Panc1 (cell line): ENCODE results near the gene RNF175. TPM values are rescaled to one million over a fixed set of nuclear protein-coding genes. Genes with fewer than 3 reads are reported as not detected.

Source experiments
- ATAC-seq: fragments of 200-7000 bp; cut with Tn5 transposase; 2 replicates; pipeline ENCODE4 v1.9.1; 2020; ENCODE audit warnings: mild to moderate bottlenecking, moderate library complexity
- BruUV-seq: library from RNA; stranded (reverse); fragments of 400-500 nt; replicated peaks from 2 replicates; lab custom pipeline; 2021; lab: Mats Ljungman, UMichigan
- CTCF ChIA-PET: fragments of 300-600 bp; sonication (Branson Sonifier 250); formaldehyde crosslinking; loops from one replicate; lab custom pipeline; 2022; ENCODE audit warnings: antibody characterized with exemption; lab: Charles Lee
- POLR2A ChIA-PET: fragments of 300-600 bp; sonication (Branson Sonifier 250); formaldehyde crosslinking; loops from one replicate; lab custom pipeline; 2022; ENCODE audit warnings: antibody characterized with exemption; lab: Charles Lee
- DNase-seq: peaks from one replicate; pipeline ENCODE4 v3.0.0-alpha.2; 2010; ENCODE audit warnings: low read depth, low spot score
- H3K27ac ChIP-seq: 2 replicates; pipeline ENCODE4 v1.5.1; 2011; ENCODE audit warnings: mild to moderate bottlenecking, low read length, inconsistent platforms
- H3K27me3 ChIP-seq: fragments of 200-500 bp; sonication (Bioruptor generic); 2 replicates; pipeline ENCODE4 v1.6.0; 2014; ENCODE audit warnings: low read length, inconsistent platforms; ENCODE audit not compliant: control insufficient read depth, insufficient read depth
- H3K36me3 ChIP-seq: fragments of 200-500 bp; sonication (Bioruptor generic); 2 replicates; pipeline ENCODE4 v1.5.1; 2014; ENCODE audit warnings: inconsistent platforms, mild to moderate bottlenecking, low read length, moderate library complexity; ENCODE audit not compliant: control insufficient read depth, insufficient read depth
- H3K4me1 ChIP-seq: 2 replicates; pipeline ENCODE4 v1.5.1; 2011; ENCODE audit warnings: inconsistent platforms, mild to moderate bottlenecking, low read length, moderate library complexity; ENCODE audit not compliant: control insufficient read depth, insufficient read depth
- H3K4me3 ChIP-seq, 2 experiments: 2 replicates each; pipeline ENCODE4 v1.5.1; 2011 to 2012; ENCODE audit warnings: low read depth in 2 of 2, low read length in 2 of 2, mild to moderate bottlenecking in 2 of 2, inconsistent platforms in 1 of 2, moderate library complexity in 1 of 2
- H3K9me3 ChIP-seq: fragments of 200-500 bp; sonication (Bioruptor generic); 2 replicates; pipeline ENCODE4 v1.5.1; 2014; ENCODE audit warnings: low read depth, mild to moderate bottlenecking, inconsistent platforms, low read length, moderate library complexity; ENCODE audit not compliant: control insufficient read depth, insufficient read depth
- CTCF ChIP-seq: fragments of 450-650 bp; IDR thresholded peaks from 2 replicates; pipeline ENCODE4 v1.5.1; 2017; ENCODE audit warnings: mild to moderate bottlenecking
- POLR2AphosphoS5 ChIP-seq: IDR thresholded peaks from 2 replicates; pipeline ENCODE4 v1.6.1; 2012; ENCODE audit warnings: mild to moderate bottlenecking, low read depth, low read length, moderate library complexity
- REST ChIP-seq, 2 experiments: IDR thresholded peaks; 2 replicates each; pipeline ENCODE4 v1.6.1; 2011 to 2012; ENCODE audit warnings: low read depth in 2 of 2, control low read depth in 1 of 2, low read length in 1 of 2, mild to moderate bottlenecking in 1 of 2, moderate library complexity in 1 of 2; ENCODE audit not compliant: insufficient read depth in 1 of 2
- SIN3A ChIP-seq: IDR thresholded peaks from 2 replicates; pipeline ENCODE4 v1.6.1; 2012; ENCODE audit warnings: low read depth, mild to moderate bottlenecking, low read length, moderate library complexity, borderline replicate concordance; ENCODE audit not compliant: insufficient read depth
- TCF7L2 ChIP-seq: IDR thresholded peaks from 2 replicates; pipeline ENCODE4 v1.6.1; 2011; ENCODE audit warnings: mild to moderate bottlenecking, low read depth, low read length, inconsistent platforms
- in situ Hi-C: cut with HindIII; loops from 2 replicates; pipeline ENCODE4 v1.10.0; 2016; ENCODE audit warnings: low sequenced_read_pairs, low pct_unique_long_range_greater_than_20kb
- intact Hi-C: fragments of 100-400 bp; cut with micrococcal nuclease; formaldehyde crosslinking; loops from one replicate; pipeline ENCODE4 v1.10.0; 2022; ENCODE audit not compliant: unreplicated experiment
- total RNA-seq: library from RNA; stranded (reverse); gene quantifications from one replicate; pipeline ENCODE4 v1.2.1, GENCODE V29; 2021; ENCODE audit not compliant: unreplicated experiment

The RNF175 gene
- total RNA-seq, 1 experiment from 2014 or later: not detected

- no peak overlapping the region for H3K27ac ChIP-seq
- no peak for ATAC-seq
- POLR2A ChIA-PET: no interaction called here
- H3K9me3 ChIP-seq: no peaks in the 10 kb centered on the region
- BruUV-seq: no TSS peak
- no peaks in the 10 kb centered on the region; the same call in 1 of the 2 replicates for H3K27me3 ChIP-seq
- DNase-seq: no peak
- intact Hi-C loops (no loop called here), in situ Hi-C loops (no loop called here)
- no peak for TF ChIP-seq POLR2AphosphoS5
- TF ChIP-seq CTCF: no peak
- TF ChIP-seq TCF7L2: no peak
- TF ChIP-seq REST (IDR thresholded peaks at IDR 0.05; ENCODE audit: insufficient read depth in 1 of 2, low read depth in 2 of 2, low read length in 1 of 2): no peak
- no peak for TF ChIP-seq SIN3A
- no peaks in the 10 kb centered on the region for H3K4me1 ChIP-seq
- H3K4me3 ChIP-seq: no peak overlapping the region
- CTCF ChIA-PET: no interaction called here
- H3K36me3 ChIP-seq: no peaks in the 10 kb centered on the region
Measured at GRCh38 chr4:153713866-153714646, 45.8 kb downstream of the RNF175 start.

- in situ Hi-C loops (no loop called here), intact Hi-C loops (loop anchor here (1.0 kb wide), 1 partner anchor 14 kb away; no protein-coding TSS in a partner anchor)
- H3K27me3 ChIP-seq: no peaks in the 10 kb centered on the region; the same call in 1 of the 2 replicates
- ATAC-seq (no peak), DNase-seq (no peak)
- POLR2A ChIA-PET: no interaction called here
- no peak overlapping the region for H3K27ac ChIP-seq
- no peak overlapping the region for H3K4me3 ChIP-seq
- H3K36me3 ChIP-seq: no peaks in the 10 kb centered on the region
- no TSS peak for BruUV-seq
- no peak for TF ChIP-seq SIN3A
- TF ChIP-seq CTCF: no peak
- TF ChIP-seq TCF7L2: no peak
- TF ChIP-seq POLR2AphosphoS5: no peak
- no peaks in the 10 kb centered on the region for H3K9me3 ChIP-seq
- CTCF ChIA-PET: no interaction called here
- H3K4me1 ChIP-seq: no peaks in the 10 kb centered on the region
Measured at GRCh38 chr4:153710681-153711080, 49.1 kb downstream of the RNF175 start.
